22Rv1 (cell line): ENCODE data around the gene TRPM3.

Experiments used
- H3K27ac ChIP-seq: fragments of 450-650 bp; 2 replicates; pipeline ENCODE4 v1.5.1; 2017
- CTCF ChIP-seq: fragments of 450-650 bp; IDR thresholded peaks from 2 replicates; pipeline ENCODE4 v1.5.1; 2017; ENCODE audit warnings: mild to moderate bottlenecking
- ZFX ChIP-seq: fragments of 450-650 bp; IDR thresholded peaks from 2 replicates; pipeline ENCODE4 v1.6.1; 2017; ENCODE audit warnings: antibody characterized with exemption, borderline replicate concordance

The TRPM3 gene

GRCh38 chr9:70950270-70950669 is 171.2 kb downstream of the TRPM3 start:
- H3K27ac ChIP-seq, result no peak overlapping the region
- TF ChIP-seq ZFX (no peak), CTCF (no peak)

- no peak overlapping the region for H3K27ac ChIP-seq
- TF ChIP-seq ZFX, result no peak
- TF ChIP-seq CTCF, result no peak
Measured at GRCh38 chr9:70949239-70949638, 172.2 kb downstream of the TRPM3 start.

GRCh38 chr9:70948744-70949143 is 172.7 kb downstream of the TRPM3 start:
- TF ChIP-seq ZFX (no peak), CTCF (no peak)

GRCh38 chr9:70947511-70947910 is 173.9 kb downstream of the TRPM3 start:
- no peak for TF ChIP-seq CTCF
- no peak for TF ChIP-seq ZFX
- H3K27ac ChIP-seq, result no peak overlapping the region

More at GRCh38 chr9:70948744-70949143, 172.7 kb downstream of the TRPM3 start:
- no peak overlapping the region for H3K27ac ChIP-seq

GRCh38 chr9:70947086-70947485 is 174.3 kb downstream of the TRPM3 start:
- H3K27ac ChIP-seq, result no peak overlapping the region
- no peak for TF ChIP-seq CTCF
- TF ChIP-seq ZFX, result no peak

GRCh38 chr9:70945301-70945700 is 176.1 kb downstream of the TRPM3 start:
- no peak overlapping the region for H3K27ac ChIP-seq
- TF ChIP-seq ZFX, result no peak

- TF ChIP-seq ZFX, result no peak
- TF ChIP-seq CTCF, result no peak
- H3K27ac ChIP-seq, result no peak overlapping the region
Measured at GRCh38 chr9:70941191-70941590, 180.2 kb downstream of the TRPM3 start.

GRCh38 chr9:70940605-70941004 is 180.8 kb downstream of the TRPM3 start:
- no peak overlapping the region for H3K27ac ChIP-seq
- TF ChIP-seq CTCF, result no peak
- no peak for TF ChIP-seq ZFX
